CD4-positive, alpha-beta T cell (primary cell): ENCODE results near the gene GDF9. TPM values are rescaled to one million over a fixed set of nuclear protein-coding genes. Genes with fewer than 3 reads are reported as not detected.

ENCODE experiments used
- ATAC-seq: fragments of 200-7000 bp; cut with Tn5 transposase; one replicate; pipeline ENCODE4 v1.10.0; 2022; ENCODE audit warnings: mild to moderate bottlenecking; ENCODE audit not compliant: poor library complexity
- CTCF ChIA-PET: fragments of 350-600 bp; sonication (Branson Sonifier 250); formaldehyde crosslinking; loops from one replicate; lab custom pipeline; 2021; ENCODE audit warnings: antibody characterized with exemption, inconsistent platforms; lab: Charles Lee
- POLR2A ChIA-PET: fragments of 350-600 bp; sonication (Branson Sonifier 250); formaldehyde crosslinking; loops from one replicate; lab custom pipeline; 2021; ENCODE audit warnings: antibody characterized with exemption, inconsistent platforms; lab: Charles Lee
- DNase-seq, 14 experiments: peaks; one replicate each; pipeline ENCODE4 v3.0.0-alpha.2; 2013 to 2020; ENCODE audit warnings: mixed read lengths in 2 of 14
- H3K27ac ChIP-seq, 2 donors: one replicate each; pipeline versions ENCODE4 v1.5.1 to v1.7.0; 2013; ENCODE audit warnings: low read length in 2 of 2, low read depth in 1 of 2, mild to moderate bottlenecking in 1 of 2
- H3K27me3 ChIP-seq, 2 experiments: 1 replicate in 1 of 2; 2 replicates in 1 of 2; pipeline versions ENCODE4 v1.6.1 to v1.7.0; 2013; ENCODE audit warnings: low read length in 2 of 2, control low read depth in 1 of 2, mild to moderate bottlenecking in 1 of 2, moderate library complexity in 1 of 2; ENCODE audit not compliant: insufficient read depth in 2 of 2, control insufficient read depth in 1 of 2
- H3K36me3 ChIP-seq: one replicate; pipeline ENCODE4 v1.6.1; 2013; ENCODE audit warnings: low read length, control low read depth; ENCODE audit not compliant: insufficient read depth
- H3K4me1 ChIP-seq: one replicate; pipeline ENCODE4 v1.6.1; 2013; ENCODE audit warnings: low read length, control low read depth; ENCODE audit not compliant: insufficient read depth
- H3K4me3 ChIP-seq: one replicate; pipeline ENCODE4 v1.5.1; 2013; ENCODE audit warnings: mild to moderate bottlenecking, low read length, moderate library complexity
- H3K9me3 ChIP-seq, 2 experiments: 1 replicate in 1 of 2; 2 replicates in 1 of 2; pipeline versions ENCODE4 v1.6.1 to v1.7.0; 2013; ENCODE audit warnings: low read length in 2 of 2, mild to moderate bottlenecking in 2 of 2, control low read depth in 1 of 2, moderate library complexity in 1 of 2; ENCODE audit not compliant: control insufficient read depth in 1 of 2, insufficient read depth in 1 of 2
- H3K27ac Mint-ChIP-seq: one replicate; pipeline ENCODE4 v1.8.0; 2020; ENCODE audit warnings: mixed read lengths
- H3K27me3 Mint-ChIP-seq: one replicate; pipeline ENCODE4 v1.8.0; 2021; ENCODE audit warnings: mixed read lengths
- H3K36me3 Mint-ChIP-seq: one replicate; pipeline ENCODE4 v1.8.0; 2021; ENCODE audit warnings: low read depth, mixed read lengths
- H3K4me1 Mint-ChIP-seq: one replicate; pipeline ENCODE4 v1.8.0; 2021; ENCODE audit warnings: low read depth, mixed read lengths
- H3K4me3 Mint-ChIP-seq: one replicate; pipeline ENCODE4 v1.8.0; 2020; ENCODE audit warnings: mild to moderate bottlenecking, mixed read lengths
- H3K9me3 Mint-ChIP-seq: one replicate; pipeline ENCODE4 v1.8.0; 2020; ENCODE audit warnings: mixed read lengths
- CTCF ChIP-seq: fragments of 200-600 bp; IDR thresholded peaks from one replicate; pipeline ENCODE4 v1.8.0; 2022; ENCODE audit warnings: antibody characterized with exemption, mild to moderate bottlenecking
- intact Hi-C, 2 experiments: fragments of 100-400 bp; cut with DNase I in 1 of 2; cut with micrococcal nuclease in 1 of 2; formaldehyde crosslinking; loops; one replicate each; pipeline versions ENCODE4 v1.15.1 to v1.9.0; 2023 to 2025; cut with DNase I, micrococcal nuclease
- total RNA-seq, 174 experiments: library from RNA in 2 of 174; stranded (reverse) in 2 of 174; gene quantifications; one replicate each; pipeline ENCODE4 v1.2.3 and lab custom pipeline; 2021 to 2026

Gene GDF9
- total RNA-seq, 2 experiments from 2014 or later = 0.91 to 1.6 TPM

DNA sequence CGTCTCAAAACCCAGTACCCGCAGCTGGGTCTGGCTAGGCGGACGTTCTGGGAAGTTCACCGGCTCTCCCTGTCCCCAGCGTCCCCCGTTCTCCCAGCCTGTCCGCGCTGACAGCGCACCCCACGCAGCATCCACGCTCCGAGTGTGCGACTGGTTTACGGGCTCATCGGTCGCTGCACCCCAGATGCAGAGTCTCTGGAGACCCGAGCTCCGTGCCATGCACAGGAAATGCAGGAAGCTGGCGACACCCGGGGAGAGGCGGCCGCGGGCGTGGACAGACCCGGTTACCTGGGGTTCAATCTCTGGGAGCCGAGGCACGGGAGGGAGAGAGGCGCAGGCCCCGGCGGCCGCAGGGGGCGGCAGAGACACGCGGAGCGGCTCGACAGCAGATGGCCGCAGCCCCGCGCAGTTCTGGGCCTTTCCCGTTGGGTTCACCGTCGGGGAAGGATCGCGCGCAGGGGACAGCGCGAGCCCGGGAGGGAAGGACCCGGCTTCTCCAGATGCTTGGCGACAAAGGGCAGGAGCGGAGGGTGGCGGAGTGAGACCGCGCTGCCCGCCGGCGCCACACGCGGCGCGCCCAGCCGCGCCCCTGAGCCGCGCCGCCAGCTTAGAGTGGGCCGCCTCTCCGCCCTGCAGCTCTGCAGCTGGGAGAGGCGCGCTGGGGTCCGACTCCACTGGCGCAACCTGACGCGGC is 36.4 kb downstream of the GDF9 start:
- Mint-ChIP-seq H3K27me3 (peaks cover 62% of the 10 kb centered on the region), H3K27ac (no peak overlapping the region), H3K4me3 (peak overlapping the region; percentile 89), H3K9me3 (no peaks in the 10 kb centered on the region), H3K36me3 (no peaks in the 10 kb centered on the region), H3K4me1 (peaks cover 17% of the 10 kb centered on the region)
- peak; percentile 78 for TF ChIP-seq CTCF
- no peak overlapping the region for H3K27ac ChIP-seq
- intact Hi-C loops = loop anchor here (1.0 to 5.0 kb wide), 2 partner anchors 52 to 53 kb away; no protein-coding TSS in a partner anchor
- no peaks in the 10 kb centered on the region for H3K36me3 ChIP-seq
- H3K9me3 ChIP-seq = peaks cover 0 to 5% of the 10 kb centered on the region in 2 experiments
- ATAC-seq (peak; percentile 87), DNase-seq (peak; percentile 49 to 86 (median 66))
- peak overlapping the region; percentile 40 for H3K4me3 ChIP-seq
- H3K4me1 ChIP-seq = peaks cover 22% of the 10 kb centered on the region
- H3K27me3 ChIP-seq = peaks cover 36 to 50% of the 10 kb centered on the region in 2 experiments
- ChIA-PET CTCF (interaction anchor here (0.6 to 1.7 kb wide), 10 partner anchors 10 to 83 kb away, joined by 3 to 13 read pairs (median 4); partner anchors contain the start of genes CCNI2, GDF9 and UQCRQ), POLR2A (interaction anchor here (0.9 to 1.1 kb wide), 2 partner anchors 16 to 41 kb away, joined by 3 to 5 read pairs; partner anchors contain the start of gene SOWAHA)

- no peaks in the 10 kb centered on the region for H3K9me3 Mint-ChIP-seq
- peaks cover 71% of the 10 kb centered on the region for H3K27me3 Mint-ChIP-seq
- DNase-seq = no peak
- Histone ChIP-seq H3K9me3 (peaks cover 0 to 11% of the 10 kb centered on the region in 2 experiments), H3K4me3 (no peak overlapping the region), H3K27me3 (peaks cover 45 to 60% of the 10 kb centered on the region in 2 experiments), H3K36me3 (no peaks in the 10 kb centered on the region), H3K27ac (no peak overlapping the region), H3K4me1 (peaks cover 22% of the 10 kb centered on the region)
- H3K4me3 Mint-ChIP-seq = peak overlapping the region; percentile 89
- H3K4me1 Mint-ChIP-seq = peaks cover 17% of the 10 kb centered on the region
- CTCF ChIA-PET = interaction anchor here (1.0 to 1.7 kb wide), 7 partner anchors 9 to 329 kb away, joined by 3 to 13 read pairs (median 4); partner anchors contain the start of genes GDF9 and UQCRQ
- TF ChIP-seq CTCF = no peak
- no peak for ATAC-seq
- H3K36me3 Mint-ChIP-seq = no peaks in the 10 kb centered on the region
- POLR2A ChIA-PET = interaction anchor here (0.9 to 1.1 kb wide), 2 partner anchors 15 to 42 kb away, joined by 3 to 5 read pairs; partner anchors contain the start of gene SOWAHA
- intact Hi-C loops = no loop called here
- H3K27ac Mint-ChIP-seq = no peak overlapping the region
These were observed 37.3 kb downstream of the GDF9 start for GRCh38 chr5:132828846-132829494.

DNA sequence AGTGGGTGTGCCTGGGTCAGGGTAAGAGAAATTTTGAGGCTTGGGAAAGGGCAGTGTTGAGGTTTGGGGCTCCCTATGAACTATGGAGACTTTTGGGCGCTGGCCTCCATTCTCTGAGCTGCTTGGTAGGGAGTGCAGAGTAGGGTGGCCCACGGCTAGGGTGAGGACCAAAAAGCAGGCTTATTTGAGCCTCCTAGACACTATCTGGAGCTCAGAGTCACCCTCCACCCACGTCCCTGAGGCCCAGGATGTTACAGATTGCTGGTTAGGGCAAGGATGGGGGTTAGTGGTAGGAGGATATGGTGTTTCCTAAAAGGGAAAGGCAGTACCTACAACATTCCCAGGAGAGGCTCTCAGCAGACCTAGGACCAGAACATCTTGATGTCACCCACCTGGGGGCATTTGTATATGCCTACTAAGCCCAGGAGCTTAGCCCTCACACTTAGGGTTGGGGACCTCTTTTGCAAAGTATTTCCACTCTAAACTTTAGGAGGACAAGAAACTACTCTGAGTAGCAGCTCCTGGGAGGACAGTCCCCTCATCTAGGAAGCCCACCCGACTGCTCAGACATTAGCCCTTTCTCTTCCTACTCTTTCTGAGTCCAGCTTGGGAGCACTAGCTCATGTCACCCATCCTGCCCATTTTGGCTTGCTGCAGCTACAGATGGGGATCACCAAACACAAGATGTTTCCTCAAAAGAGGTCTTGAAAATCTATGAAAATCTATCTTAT is 38.2 kb downstream of the GDF9 start:
- Mint-ChIP-seq H3K27me3 (peaks cover 77% of the 10 kb centered on the region), H3K4me3 (peak overlapping the region; percentile 11), H3K36me3 (no peaks in the 10 kb centered on the region), H3K9me3 (no peaks in the 10 kb centered on the region), H3K27ac (no peak overlapping the region), H3K4me1 (peaks cover 17% of the 10 kb centered on the region)
- no peak for DNase-seq
- no peak for TF ChIP-seq CTCF
- no peak overlapping the region for H3K27ac ChIP-seq
- no peaks in the 10 kb centered on the region for H3K36me3 ChIP-seq
- no peak overlapping the region for H3K4me3 ChIP-seq
- H3K27me3 ChIP-seq = peaks cover 50 to 68% of the 10 kb centered on the region in 2 experiments
- H3K9me3 ChIP-seq = peaks cover 0 to 14% of the 10 kb centered on the region in 2 experiments
- no peak for ATAC-seq
- H3K4me1 ChIP-seq = peaks cover 23% of the 10 kb centered on the region
- intact Hi-C loops = no loop called here
- ChIA-PET CTCF (interaction anchor here (0.7 to 1.7 kb wide), 4 partner anchors 8 to 328 kb away, joined by 3 to 10 read pairs (median 3); no protein-coding TSS in a partner anchor), POLR2A (no interaction called here)
